AG04449 (cell line): ENCODE data around the gene C16orf92.

Experiments
- CTCF ChIA-PET: fragments of 350-600 bp; formaldehyde crosslinking; extraction: SDS; loops from one replicate; lab custom pipeline; 2021; ENCODE audit warnings: antibody characterized with exemption; lab: Yijun Ruan, JAX
- POLR2A ChIA-PET: fragments of 400-600, 350-600 bp; formaldehyde crosslinking; extraction: SDS; loops from one replicate; lab custom pipeline; 2020; ENCODE audit warnings: antibody characterized with exemption, inconsistent platforms; lab: Yijun Ruan, JAX
- DNase-seq: peaks from one replicate; pipeline ENCODE4 v3.0.0-alpha.2; 2010; ENCODE audit warnings: low read depth, low spot score
- H3K4me3 ChIP-seq: 2 replicates; pipeline ENCODE4 v1.5.1; 2011; ENCODE audit warnings: low read depth, mild to moderate bottlenecking, control low read depth, low read length
- TF ChIP-seq, protein P1 (sequence below): IDR thresholded peaks from one replicate; pipeline ENCODE4 v1.5.1; 2011; ENCODE audit warnings: mild to moderate bottlenecking, moderate library complexity, low read length, control low read depth, inconsistent platforms; ENCODE audit not compliant: insufficient read depth; ENCODE audit errors: missing control alignments

Gene C16orf92

DNA sequence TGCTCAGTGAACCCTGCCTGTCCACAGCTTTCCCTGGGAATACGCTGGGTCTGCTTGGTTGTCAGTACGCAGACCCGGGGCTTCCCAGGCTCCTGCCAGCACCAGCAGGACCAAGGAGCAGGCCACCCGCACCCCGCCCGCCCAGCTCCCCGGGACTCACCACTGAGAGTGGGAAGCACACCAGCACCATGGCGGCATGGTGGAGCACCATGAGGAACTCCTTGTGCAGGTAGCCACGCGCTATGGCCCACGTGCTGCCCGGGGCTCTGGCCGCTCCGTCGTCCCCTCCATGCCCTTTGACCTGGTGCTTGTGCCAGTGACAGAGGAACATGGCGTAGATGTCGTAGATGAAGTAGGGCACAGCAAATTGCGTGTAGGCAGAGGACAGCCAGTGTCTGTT is 3.5 kb downstream of the C16orf92 start:
- ChIA-PET CTCF (no interaction called here), POLR2A (no interaction called here)
- TF ChIP-seq, protein P1, sequence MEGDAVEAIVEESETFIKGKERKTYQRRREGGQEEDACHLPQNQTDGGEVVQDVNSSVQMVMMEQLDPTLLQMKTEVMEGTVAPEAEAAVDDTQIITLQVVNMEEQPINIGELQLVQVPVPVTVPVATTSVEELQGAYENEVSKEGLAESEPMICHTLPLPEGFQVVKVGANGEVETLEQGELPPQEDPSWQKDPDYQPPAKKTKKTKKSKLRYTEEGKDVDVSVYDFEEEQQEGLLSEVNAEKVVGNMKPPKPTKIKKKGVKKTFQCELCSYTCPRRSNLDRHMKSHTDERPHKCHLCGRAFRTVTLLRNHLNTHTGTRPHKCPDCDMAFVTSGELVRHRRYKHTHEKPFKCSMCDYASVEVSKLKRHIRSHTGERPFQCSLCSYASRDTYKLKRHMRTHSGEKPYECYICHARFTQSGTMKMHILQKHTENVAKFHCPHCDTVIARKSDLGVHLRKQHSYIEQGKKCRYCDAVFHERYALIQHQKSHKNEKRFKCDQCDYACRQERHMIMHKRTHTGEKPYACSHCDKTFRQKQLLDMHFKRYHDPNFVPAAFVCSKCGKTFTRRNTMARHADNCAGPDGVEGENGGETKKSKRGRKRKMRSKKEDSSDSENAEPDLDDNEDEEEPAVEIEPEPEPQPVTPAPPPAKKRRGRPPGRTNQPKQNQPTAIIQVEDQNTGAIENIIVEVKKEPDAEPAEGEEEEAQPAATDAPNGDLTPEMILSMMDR = no peak
- H3K4me3 ChIP-seq = no peak overlapping the region
- no peak for DNase-seq

DNA sequence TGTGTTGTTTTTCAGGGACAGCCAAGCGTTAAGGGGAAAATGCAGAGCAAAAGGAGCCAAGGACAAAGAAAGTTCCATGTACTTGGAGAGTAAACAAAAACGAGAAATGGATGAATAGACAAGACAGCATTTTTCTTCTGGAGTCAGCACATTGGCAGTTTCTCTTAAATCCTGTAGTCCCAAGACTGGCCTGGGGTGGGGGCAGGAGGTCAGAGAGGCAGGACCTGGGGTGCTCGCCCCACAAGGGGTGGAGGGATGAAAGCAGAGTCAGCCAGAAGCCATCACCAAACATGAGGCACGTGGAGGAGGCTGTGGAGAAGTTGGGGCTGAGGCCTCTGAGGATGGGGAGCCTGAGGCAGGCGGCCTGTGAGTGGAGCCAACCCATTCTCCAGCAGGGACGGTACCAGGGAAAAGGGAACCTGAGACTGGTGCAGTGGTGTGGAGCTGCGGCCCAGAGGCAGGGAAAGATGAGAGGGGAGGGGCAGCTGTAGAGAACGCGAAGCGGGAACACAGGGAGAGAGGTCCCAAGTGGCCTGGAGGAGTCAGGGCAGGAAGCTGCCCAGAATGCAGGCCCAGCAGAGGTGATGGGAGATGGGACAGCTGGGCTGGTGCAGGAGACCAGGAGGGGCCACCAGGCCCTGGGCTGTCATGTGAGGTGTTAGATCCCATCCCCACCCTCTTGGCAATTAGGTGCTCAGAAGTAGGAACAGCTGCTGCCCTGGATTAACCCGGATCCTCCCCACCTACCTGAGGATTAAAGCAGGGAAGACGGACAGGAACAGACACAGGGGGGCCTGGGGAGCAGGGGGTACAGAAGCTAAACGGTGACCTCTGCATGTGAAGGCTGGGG is 4.8 kb downstream of the C16orf92 start:
- H3K4me3 ChIP-seq = no peak overlapping the region
- POLR2A ChIA-PET = no interaction called here
- TF ChIP-seq, protein P1 = no peak

DNA sequence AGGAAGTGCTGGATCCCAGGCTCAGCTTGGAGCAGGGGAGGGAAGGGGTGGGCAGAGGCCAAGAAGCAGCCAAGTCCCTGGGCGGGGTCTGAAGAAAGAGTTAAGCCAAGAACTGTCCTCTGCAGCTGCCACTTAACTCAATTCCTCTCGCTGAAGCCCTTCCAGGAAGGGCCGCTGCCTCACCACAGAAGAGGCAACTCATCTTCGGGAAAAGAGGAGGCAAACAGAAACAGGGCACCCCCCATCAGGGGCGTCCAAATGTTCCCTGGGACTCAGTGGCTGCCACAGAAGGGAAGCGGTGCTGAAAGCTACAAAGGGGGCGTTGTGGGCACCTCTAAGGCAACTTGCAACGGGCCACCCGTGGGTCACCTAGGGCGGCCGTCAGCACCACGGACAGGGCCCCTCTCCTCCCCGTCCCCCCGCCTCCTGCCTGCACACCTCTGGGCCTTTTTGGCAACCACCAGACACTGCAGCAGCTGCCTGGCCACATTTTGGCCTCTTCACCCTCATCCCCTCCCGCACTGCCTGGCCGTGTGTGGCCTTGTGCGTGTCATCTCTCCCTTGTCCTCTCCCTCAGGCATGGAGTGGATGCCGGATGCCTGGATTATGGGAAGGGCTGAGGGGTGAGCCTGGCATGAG is 5.6 kb downstream of the C16orf92 start:
- TF ChIP-seq, protein P1 = no peak
- ChIA-PET CTCF (interaction anchor here (0.7 to 1.2 kb wide), 2 partner anchors 9 to 314 kb away, joined by 3 read pairs; no protein-coding TSS in a partner anchor), POLR2A (no interaction called here)
- DNase-seq = no peak
- no peak overlapping the region for H3K4me3 ChIP-seq

More for the DNA sequence above, 4.8 kb downstream of the C16orf92 start:
- CTCF ChIA-PET = interaction anchor here (0.7 to 1.2 kb wide), 2 partner anchors 8 to 313 kb away, joined by 3 read pairs; no protein-coding TSS in a partner anchor
- no peak for DNase-seq

DNA sequence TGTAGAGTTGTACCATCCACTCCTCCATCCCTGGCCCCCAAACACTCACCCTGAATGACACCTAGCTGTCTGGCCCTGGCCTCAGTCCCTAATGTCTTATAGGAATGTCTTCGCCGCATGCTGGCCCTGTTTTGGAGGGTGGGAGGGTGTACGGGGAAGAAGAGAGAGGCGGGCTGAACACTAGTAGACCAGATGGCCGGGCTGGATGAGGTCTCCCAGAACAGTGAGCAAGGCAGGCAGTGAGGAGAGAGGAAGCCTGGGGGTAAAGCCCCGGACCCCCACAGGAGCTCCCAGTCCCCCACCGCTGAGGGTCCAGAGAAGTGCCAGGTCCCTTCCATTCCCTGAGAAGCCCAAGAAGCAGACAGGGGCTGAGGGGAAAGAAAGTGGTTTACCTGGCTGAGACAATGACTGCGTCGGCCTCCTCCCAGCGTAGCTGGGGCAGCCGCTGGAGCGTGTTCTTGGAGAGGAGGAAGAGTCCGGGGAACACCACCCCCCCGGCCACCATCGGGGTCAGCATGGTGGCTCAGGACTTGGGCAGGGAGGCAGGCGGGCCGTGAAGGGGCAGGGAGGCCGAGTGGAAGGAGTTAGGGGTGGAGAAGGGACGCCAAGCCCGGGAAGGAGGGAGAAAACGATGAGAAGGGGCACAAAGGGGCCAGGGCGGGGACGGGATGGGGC is 7.2 kb downstream of the C16orf92 start:
- DNase-seq = no peak
- H3K4me3 ChIP-seq = no peak overlapping the region
- POLR2A ChIA-PET = no interaction called here
- TF ChIP-seq, protein P1 = no peak
- CTCF ChIA-PET = interaction anchor here (2.0 to 4.2 kb wide), 5 partner anchors 7 to 331 kb away, joined by 13 to 41 read pairs (median 28); partner anchors contain the start of gene C16orf92

- TF ChIP-seq, protein P1 = no peak
- peak within 1 kb of the TSS; percentile 30; the same call in 1 of the 2 replicates for H3K4me3 ChIP-seq
- ChIA-PET POLR2A (no interaction called here), CTCF (interaction anchor here (0.7 to 4.2 kb wide), 24 partner anchors 8 to 331 kb away, joined by 3 to 41 read pairs (median 8); partner anchors contain the start of genes C16orf92, HIRIP3, KIF22 and PRRT2)
- DNase-seq = no peak
These were observed 7.9 kb downstream of the C16orf92 start, which contains the start of gene TLCD3B for GRCh38 chr16:30030841-30031413. Gene TLCD3B (minus strand): TSS chr16:30031271. CDS start chr16:30030527, 744 bp downstream.
